Measurements from ENCODE around the gene PDE1A. TPM values are rescaled to one million over a fixed set of nuclear protein-coding genes. Genes with fewer than 3 reads are reported as not detected.

Gene PDE1A
- total RNA-seq, 1 donor from 2014 or later = 16.9 TPM

GRCh38 chr2:182361477-182361876, 65.4 kb downstream of the PDE1A start:
- ATAC-seq = no peak
- no peak for DNase-seq
- intact Hi-C loops (cut with micrococcal nuclease) = no loop called here

DNA sequence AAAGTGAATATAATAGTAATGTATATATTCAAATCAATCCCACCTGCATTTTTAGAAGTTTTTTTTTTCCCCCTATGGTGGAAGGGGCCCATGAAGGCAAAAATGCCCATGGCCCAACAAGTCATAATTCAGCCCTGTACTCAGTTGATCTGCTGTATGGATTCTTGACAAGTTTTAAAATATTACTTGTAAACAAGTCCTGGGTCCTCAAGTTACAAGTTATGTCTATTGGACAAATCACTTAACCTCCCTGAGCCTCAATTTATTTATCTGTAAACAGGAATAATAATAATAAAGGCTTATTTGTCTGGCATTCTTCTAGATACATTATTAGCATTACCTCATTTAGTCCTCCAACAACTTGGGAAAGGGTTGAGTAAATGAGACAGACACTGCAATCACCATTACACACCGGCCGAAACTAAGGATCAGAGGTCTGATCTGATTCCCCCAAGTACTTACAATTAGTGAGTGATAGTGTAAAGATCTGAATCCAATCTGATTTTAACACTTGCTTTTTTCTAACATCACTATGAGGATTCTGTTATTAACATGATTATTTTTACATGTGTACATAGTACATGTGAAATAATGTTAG, 66.1 kb downstream of the PDE1A start:
- DNase-seq = no peak
- intact Hi-C loops (cut with micrococcal nuclease) = no loop called here
- peak; percentile 27 for ATAC-seq

GRCh38 chr2:182359990-182360662, 66.7 kb downstream of the PDE1A start:
- peak; percentile 27 for DNase-seq

DNA sequence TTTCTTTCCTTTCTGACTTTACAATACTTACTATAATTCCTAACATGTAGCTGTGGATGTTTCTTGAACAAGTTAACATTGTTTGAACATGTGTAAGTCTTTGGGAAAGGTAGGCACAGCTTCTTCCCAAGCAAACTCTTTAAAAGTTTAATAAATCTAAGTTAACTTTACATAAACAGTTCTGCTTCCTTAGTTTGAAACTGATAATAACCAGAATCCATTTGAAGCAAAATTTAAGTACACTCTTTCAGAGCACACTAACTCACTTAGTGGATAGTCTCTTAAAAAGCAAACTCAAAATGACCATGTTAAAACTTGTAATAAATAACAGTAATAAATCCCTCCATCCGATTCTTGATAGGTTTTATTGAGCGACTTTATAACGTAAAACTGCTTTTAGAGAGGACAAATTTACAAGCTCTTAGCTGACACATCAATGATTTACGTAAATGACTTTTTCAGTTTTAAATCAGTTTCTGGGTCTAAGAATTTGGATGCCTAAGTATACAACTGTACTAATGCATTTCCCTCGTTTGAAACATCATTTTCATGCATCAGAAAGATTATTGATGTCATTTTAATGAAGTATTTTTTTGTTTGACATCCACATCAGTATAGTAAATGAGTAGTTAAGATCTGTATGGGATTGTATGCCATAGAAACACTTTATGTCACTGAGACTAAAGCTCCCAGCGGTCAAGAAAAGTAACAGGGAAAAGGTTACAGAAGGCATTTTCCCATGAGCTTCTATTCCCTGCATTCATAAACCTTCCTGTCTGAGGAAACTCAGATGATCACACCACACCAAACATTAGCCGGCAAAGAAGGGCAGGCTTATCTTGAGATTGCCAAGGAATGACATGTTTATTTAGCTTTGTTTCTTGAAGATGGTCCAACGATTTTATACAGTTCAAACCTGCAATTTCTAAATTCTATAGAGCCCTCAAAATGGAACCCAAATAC, 67.5 kb downstream of the PDE1A start:
- ATAC-seq (peak; percentile 63), DNase-seq (no peak)
- intact Hi-C loops (cut with micrococcal nuclease) = no loop called here

More at GRCh38 chr2:182359990-182360662, 66.7 kb downstream of the PDE1A start:
- ATAC-seq = peak; percentile 88
- intact Hi-C loops (cut with micrococcal nuclease) = no loop called here

DNA sequence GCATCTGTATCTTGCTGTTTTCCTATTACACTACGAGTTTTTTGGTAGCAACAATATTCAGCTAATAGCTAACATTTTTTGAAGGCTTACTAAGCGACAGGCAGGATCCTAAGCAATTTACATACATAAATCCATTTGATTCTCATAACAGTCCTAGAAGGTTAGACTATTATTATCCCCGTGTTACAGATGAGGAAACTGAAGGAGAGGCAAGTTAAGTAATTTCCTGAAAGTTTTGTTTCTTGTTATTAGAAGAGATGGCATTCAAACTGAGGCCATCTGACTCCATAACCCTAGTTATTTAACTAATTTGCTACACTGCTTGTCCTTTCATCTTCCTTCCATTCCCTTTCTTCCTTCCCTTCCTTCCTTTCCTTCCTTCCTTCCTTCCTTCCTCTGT, 68.2 kb downstream of the PDE1A start:
- DNase-seq (no peak), ATAC-seq (no peak)
- intact Hi-C loops (cut with micrococcal nuclease) = no loop called here

DNA sequence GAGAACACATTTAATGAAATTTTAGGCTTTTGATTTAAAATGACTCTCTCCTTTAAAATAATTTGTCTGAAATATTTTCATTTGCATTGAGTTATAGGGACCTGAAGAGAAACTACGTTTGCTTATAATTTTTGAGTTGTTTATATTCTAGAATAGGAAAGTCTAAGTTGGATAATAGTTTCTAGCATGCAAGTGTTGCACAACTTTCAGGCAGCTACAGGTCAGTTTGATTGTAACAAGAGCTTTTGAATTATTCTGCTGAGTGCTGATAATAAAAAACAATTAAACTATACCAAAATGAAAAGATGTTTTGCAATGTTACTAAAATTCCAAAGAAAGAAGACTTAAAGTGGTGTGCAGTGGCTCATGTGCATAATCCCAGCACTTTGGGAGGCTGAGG, 71.0 kb downstream of the PDE1A start:
- intact Hi-C loops (cut with micrococcal nuclease) = no loop called here
- no peak for ATAC-seq
- DNase-seq = no peak

GRCh38 chr2:182351427-182351826, 75.4 kb downstream of the PDE1A start:
- intact Hi-C loops (cut with micrococcal nuclease) = no loop called here
- no peak for ATAC-seq
- no peak for DNase-seq

- intact Hi-C loops (cut with micrococcal nuclease) = no loop called here
- ATAC-seq (no peak), DNase-seq (no peak)
These were observed 77.6 kb downstream of the PDE1A start for GRCh38 chr2:182349268-182349667.

- DNase-seq (no peak), ATAC-seq (no peak)
- intact Hi-C loops (cut with micrococcal nuclease) = no loop called here
These were observed 81.5 kb downstream of the PDE1A start for GRCh38 chr2:182345384-182345783.

DNA sequence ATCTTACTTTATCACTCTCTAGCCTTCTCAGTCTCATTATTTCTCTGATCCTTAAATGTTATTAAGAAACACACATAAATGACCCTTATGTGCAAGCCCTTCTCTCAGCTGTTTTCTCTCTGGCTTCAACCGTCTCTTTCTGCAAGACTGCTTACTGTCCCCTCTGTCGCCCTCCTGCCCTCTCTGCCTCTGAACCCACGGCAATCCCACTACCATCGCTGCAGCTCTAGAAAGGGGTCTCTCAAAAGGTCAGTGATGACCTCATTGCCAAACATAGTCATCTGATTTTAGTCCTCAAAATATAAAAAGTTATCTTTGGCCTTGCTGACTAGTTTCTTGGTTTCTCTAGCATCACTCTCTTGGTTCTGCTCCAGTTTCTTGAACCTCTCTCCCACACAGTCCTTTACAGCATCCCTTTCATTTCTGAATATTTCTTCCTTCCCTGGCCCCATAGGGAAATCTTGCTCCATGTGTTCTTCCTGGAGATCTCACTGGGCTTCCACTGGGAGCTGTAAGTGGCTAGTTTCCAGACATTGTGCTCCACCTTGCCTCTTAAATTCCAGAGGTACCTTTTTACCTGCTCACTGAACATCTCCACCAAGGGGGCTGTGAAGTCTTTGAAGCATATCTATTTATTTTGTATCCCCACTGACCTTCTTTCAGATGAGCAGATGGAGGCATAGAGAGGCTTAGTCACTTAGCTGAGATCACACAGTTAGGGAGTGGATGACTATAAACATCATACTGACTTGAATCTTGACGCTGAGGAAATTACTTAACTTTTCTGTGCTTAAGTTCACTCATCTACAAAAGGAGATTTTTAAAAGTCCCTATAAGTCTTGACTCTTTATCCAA, 96.2 kb downstream of the PDE1A start:
- intact Hi-C loops (cut with micrococcal nuclease) = no loop called here
- DNase-seq (no peak), ATAC-seq (peak; percentile 94)

- DNase-seq (no peak), ATAC-seq (peak; percentile 73)
- intact Hi-C loops (cut with micrococcal nuclease) = no loop called here
These were observed 102.2 kb downstream of the PDE1A start for GRCh38 chr2:182324665-182325064.

GRCh38 chr2:182321096-182321495, 105.7 kb downstream of the PDE1A start:
- intact Hi-C loops (cut with micrococcal nuclease) = no loop called here
- no peak for DNase-seq
- no peak for ATAC-seq

DNA sequence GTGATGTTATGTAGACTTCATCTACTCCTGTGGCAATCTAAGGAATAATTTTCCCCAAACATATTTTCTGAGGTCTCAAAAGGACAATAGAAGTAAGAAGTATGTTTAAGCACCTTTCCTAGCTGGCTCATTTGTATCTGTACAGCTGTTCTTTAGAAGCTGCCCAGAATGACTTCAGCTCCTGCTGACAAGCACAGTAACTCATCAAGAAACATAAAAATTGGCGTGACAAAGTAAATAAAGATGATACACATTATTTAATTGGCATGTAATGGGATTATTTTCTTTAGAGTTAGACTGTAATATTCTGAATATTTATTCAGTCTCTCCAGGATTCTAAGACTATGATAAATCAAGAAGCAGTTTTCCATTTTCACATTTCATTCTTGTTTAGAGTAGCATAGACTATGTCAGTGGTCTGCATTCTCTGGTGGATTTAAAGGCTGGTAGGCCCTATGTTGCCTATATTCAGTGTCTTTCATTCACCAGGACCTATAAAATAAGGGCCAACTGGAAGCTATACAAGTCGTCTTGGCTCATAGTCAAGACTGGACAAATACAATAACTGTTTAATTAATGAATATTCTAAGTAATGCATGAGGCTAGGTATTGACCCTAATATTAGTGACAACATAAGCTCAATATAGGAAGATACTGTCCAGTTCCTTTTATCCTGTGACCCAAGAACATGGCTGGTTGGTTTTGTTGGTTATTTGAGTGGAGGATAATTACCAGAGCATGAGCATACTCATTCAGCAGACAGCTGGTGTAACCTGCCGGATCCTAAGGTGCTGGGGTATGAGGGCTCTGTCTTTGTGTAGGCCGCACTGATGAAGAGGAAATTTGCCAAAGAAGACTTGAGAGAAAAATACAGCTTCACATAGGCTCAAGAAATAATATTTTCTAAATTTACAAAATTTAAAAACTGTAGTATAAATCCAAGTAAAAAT, 107.0 kb downstream of the PDE1A start:
- ATAC-seq (peak; percentile 45), DNase-seq (no peak)
- intact Hi-C loops (cut with micrococcal nuclease) = no loop called here

- DNase-seq = no peak
- intact Hi-C loops (cut with micrococcal nuclease) = no loop called here
- peak; percentile 54 for ATAC-seq
These were observed 108.2 kb downstream of the PDE1A start for GRCh38 chr2:182318466-182319220.

DNA sequence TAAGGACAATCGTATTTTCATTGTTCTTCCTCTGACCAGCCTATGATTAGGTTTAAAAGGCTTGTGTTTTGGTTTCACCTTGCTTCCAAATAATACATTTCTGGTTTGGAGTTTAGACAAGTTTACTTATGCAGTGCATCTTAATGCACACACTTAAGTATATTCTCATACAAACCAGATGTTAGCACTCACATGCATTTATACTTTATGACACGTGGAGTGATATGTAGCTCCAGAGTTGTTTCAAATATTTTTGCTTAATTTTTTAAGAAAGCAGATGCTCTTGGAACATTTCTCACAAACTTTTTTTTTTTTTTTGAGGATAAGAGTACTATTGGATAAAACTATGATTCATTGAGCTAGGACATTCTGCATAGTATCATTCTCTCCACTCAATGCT, 109.9 kb downstream of the PDE1A start:
- ATAC-seq (no peak), DNase-seq (no peak)
- intact Hi-C loops (cut with micrococcal nuclease) = no loop called here

DNA sequence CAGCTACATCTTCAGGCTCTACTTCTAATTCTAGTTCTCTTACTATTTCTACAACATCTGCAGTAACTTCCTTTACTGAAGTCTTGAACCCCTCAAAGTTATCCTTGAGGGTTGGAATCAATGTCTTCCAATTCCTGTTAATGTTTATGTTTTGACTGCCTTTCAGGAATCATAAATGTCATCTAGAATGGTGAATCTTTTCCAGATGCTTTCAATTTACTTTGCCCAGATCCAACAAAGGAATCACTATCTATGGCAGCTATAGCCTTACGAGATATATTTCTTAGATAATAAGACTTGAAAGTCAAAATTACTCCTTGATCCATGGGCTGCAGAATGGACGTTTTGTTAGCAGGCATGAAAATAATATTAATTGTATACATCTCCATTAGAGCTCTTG, 123.9 kb downstream of the PDE1A start:
- no peak for DNase-seq
- ATAC-seq = no peak
- intact Hi-C loops (cut with micrococcal nuclease) = no loop called here

DNA sequence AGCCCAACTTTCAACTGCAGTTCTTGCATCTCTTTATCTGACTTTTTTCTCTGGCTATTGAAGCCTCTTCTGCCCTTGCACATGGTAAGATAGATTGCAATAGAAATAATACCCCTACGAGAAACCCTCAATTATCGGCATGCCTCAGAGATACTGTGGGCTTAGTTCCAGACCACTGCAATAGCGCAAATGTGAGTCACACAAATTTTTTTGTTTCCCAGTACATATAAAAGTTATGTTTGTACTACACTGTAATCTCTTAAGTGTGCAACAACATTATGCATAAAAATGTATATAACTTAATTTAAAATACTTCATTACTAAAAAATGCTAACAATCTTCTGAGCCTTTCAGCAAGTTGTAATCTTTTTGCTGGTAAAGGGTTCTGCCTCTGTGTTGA, 124.7 kb downstream of the PDE1A start:
- ATAC-seq (no peak), DNase-seq (no peak)
- intact Hi-C loops (cut with micrococcal nuclease) = no loop called here
